HG03103 (cell line): ENCODE data around the gene DNAH6.

ENCODE experiments used
- ATAC-seq: cut with Tn5 transposase; IDR thresholded peaks from one replicate; pipeline ENCODE4 v1.9.1; 2021; ENCODE audit warnings: low read depth; ENCODE audit not compliant: unreplicated experiment

DNAH6 gene

DNA sequence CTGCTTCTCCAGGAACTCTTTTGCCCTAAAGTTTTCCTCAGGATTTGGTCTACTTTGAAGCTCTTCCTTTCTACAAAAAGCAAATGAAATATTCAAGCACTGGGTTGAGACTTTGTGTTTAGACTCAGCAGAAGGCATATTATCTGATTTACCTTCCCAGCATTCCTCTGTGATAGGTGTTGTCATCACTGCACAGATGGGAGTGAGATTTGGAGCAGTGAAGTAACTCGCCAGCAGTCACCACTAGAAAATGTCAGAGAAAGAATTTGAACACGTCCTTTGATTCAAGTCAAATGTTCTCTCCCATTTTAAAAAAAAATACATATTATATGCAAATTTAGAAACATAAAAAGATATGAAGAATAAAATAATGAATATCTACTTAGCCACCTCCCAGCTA is 112.2 kb downstream of the DNAH6 start:
- no peak for ATAC-seq

DNA sequence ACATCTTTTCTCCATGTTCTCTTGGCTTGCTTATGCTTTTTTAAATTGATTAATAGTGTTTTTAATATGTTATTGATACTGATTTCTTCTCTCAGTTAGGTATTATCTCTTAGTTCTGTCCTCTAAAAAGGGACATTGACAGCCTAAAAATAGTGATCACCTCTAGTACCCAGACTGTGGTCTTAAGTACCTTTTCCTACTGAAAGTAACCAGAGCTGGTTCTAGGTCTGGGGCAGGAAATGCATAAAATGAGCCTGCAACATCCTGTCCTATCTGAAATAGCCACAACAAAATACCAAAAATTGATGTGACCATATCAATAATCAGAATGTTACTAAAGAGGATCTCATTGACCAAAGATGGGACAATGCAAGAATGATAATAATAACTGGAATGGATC is 113.3 kb downstream of the DNAH6 start:
- ATAC-seq: no peak

DNA sequence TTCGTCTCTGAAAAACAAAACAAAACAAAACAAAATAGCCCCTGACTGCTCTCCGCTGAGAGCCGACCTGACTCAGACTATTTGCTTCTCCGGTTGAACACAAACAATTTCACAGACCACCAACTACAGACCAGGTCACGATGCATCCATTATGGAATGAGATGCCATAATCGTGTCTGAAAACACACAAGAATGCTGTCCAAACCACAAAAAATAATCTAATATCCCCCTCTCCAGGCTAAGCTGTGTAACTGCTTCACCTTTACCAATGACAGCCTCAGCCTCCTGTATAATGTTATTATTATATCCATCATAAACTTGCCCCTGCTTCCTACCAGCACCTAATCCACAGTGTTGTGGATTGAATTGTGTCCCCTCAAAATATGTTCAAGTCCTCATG is 114.7 kb downstream of the DNAH6 start:
- ATAC-seq: no peak

DNA sequence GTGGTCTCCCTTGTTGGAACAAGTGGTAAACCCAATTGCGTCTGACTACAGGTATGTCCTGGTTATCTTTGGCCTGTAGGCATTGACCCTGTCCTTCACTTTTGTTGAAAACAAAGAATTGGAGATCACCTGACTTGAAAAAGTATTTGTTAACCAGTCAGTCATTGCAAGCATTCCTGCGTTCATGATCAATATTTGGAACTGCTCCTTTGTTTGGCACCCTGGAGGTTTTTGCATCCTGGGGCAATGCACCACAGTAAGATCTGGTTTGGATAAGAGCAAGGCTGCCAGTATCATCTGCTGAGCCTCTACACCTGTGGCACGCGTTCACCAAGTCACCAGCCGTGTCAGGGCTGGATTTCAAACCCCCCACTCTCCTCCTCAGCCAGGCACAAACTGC is 115.7 kb downstream of the DNAH6 start:
- ATAC-seq: no peak

DNA sequence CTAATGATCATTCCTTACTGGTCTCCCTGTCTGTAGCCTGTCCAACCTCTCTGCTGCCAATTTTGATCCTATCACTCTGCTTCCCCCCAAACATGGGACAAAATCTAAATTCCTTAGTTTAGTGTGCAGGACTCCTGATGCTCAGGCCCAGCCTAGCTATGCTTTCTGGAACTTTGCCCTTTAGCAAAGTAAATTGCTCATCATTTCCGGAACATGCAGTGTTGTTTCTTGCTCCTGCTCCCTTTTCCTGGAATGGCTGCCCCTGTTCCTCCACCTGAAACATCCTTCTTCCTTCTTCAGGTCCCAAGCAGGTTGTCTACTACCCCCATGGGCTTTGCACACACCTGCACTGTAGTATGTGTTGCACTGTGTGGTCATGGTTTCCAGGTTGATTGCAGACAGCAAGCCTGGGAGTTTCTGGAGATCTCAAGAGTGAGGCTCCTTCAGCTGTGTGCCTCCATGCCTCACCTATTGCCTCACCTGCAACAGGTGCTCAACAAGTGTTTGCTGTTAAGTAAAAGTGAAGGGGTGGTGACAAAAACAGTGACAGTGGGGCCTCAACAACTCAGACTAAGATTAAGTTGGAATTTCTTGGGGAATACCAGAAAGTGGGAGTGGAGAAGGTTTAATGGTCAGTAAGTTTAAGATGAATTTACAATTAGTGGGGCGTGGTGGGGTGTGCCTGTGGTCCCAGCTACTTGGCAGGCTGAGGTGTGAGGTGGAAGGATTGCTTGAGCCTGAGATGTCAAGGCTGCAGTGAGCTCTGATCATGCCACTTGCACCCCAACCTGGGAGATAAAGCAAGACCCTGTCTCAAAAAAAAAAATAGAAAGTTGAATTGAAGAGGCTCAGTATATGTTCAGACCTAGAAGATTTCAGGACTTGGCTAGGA is 120.0 kb downstream of the DNAH6 start:
- ATAC-seq: no peak

DNA sequence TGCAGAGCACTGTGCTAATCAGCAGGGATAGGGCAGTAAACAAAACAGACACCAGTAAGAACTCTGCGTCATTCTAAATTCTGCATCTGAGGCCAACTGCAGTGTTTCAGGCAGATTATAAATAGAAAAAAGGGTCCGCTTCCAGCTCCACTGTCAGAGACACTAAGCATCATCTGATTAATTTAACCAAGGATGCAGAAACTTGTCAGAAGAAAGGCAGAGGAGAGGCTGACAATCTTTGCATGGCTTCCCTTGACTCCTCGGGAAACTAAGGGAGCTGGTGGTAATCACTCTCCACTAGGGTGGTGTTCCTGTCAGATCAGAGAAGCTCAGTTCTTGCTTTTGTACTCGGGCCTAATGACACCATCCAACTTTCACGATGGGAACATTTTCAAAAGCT is 123.5 kb downstream of the DNAH6 start:
- no peak for ATAC-seq

DNA sequence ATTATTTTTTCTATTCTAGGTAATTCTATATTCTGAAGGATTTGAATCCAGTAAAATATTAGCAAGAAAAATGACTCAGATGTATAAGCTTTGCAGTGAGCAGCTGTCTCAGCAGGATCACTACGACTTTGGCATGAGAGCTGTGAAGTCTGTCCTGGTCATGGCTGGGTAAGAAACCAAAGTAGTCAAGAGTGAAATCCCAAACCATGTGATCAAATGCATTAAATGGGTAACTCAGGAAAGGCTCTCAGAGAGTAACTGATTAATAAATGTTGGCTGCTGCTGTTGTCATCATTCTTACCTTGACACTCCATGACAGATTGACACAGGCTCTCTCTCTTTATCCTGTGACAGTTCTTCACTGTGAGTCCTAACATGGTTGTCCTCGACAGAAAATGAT is 124.1 kb downstream of the DNAH6 start:
- no peak for ATAC-seq

DNA sequence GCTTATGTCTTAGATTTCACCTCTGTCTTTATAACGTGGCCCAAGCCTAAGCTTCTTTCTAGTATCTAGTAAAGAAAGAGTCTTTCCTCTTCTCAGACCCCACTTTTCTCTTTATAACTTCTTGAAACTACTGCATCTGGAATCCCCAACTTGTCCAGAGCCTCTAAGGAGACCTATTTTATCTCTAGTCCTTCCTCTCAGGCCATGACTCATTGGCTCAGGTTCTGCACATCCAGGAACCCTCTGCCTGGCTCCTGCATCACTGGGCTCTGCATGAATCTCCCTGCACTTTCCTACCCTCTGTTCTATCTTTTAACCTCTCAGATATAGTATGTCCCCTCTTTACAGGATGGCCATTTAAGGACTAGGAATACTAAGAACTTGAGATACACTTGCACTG is 124.7 kb downstream of the DNAH6 start:
- ATAC-seq: no peak

DNA sequence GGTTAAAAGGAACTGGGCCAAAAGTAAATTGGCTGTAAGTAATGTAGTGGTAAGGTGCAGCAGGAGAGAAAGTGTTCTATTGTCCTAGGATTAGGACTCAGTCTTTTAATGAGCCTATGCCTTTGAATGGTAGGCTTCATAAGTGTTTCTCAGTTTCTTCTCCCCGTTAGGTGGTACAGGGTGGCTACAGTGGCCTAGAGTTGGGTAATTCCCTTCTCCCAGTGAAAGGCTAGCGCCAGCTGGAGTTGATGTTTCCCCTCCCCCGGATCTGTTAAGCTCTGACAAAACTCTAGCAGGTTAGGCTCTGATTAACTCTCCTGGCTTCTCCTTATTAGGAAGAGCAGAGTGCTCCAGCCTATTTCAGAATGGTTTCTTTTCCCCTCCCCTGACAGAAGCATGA is 127.7 kb downstream of the DNAH6 start:
- ATAC-seq: no peak

DNA sequence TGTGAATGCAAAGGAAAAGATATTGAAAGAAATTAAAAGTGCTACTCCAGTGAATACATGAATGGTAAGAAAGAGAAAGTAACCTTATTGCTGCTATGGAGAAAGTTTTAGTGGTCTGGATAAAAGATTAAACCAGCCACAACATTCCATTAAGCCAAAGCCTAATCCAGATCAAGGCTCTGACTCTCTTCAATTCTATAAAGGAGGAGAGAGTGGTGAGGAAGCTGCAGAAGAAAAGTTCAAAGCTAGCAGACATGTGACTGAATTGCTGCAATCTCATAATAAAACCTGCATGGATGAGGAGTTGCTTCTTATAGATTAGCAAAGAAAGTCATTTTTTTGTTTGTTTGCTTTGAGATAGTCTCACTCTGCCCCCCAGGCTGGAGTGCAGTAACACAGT is 130.2 kb downstream of the DNAH6 start:
- no peak for ATAC-seq

DNA sequence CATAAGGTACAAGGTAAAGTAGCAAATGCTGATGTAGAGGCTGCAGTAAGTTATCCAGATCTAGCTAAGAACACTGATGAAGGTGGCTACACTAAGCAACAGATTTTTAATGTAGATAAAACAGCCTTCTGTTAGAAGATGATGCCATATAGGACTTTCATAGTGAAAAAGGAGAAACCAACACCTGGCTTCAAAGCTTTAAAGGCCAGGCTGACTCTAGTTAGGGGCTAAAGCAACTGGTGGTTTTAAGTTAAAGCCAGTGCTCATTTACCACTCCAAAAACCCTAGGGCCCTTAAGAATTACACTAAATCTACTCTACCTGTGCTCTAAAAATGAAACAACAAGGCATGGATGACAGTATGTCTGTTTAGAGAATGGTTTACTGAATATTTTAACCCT is 131.0 kb downstream of the DNAH6 start:
- ATAC-seq: no peak

DNA sequence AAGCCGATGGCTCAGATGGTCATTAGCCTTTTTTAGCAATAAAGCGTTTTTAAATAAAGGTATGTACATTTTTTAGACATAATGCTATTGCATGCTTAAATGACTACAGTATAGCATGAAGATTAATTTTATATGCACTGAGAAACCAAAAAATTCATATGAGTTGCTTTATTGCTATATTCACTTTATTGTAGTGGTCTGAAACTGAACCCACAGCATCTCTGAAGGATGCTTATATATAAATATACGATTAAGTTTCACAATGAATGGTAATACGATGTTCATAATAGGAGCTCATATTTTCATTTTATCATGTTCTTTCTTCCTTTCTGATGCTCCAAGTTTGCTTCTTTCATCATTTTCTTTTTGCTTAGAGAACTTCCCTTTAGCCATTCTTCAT is 132.8 kb downstream of the DNAH6 start:
- ATAC-seq: no peak

DNA sequence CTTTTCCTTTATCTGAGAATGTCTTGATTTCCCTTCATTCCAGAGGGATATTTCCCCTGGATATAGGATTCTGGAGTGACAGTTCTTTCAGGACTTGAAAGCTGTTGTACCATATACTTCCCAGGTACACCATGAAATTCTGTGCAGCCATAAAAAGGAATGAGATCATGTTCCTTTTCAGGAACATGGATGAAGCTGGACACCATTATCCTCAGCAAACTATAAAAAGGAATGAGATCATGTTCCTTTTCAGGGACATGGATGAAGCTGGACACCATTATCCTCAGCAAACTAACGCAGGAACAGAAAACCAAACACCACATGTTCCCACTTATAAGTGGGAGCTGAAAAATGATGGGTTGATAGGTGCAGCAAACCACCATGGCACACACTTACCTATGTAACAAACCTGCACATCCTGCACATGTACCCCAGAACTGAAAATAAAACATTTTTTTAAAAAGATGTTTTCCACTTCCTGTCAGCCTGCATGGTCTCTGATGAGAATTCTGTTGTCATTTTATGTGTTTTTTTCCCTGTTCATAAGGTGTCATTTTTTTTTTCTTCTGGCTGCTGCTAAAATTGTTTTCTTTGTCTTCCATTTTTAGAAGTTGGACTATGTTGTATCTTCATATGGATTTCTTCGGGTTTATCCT is 133.3 kb downstream of the DNAH6 start:
- ATAC-seq: no peak

DNA sequence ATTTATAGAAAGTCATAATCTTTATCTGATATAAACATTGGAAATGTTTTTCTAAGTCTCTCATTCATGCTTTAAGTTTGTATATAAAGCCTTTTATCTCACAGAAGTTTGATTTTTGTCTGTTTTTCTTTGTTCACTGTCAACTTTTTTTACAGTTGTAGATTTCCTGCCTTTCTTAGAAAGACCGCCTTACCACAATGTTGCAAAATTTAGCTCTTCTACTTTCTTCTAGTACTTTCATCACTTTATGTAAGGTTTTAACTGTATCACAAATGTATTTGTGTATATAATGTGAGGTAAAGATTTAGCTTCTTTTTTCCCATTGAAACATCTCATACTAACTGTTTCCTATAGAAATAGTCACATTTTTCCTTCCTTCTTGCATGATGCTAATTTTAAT is 136.1 kb downstream of the DNAH6 start:
- no peak for ATAC-seq

DNA sequence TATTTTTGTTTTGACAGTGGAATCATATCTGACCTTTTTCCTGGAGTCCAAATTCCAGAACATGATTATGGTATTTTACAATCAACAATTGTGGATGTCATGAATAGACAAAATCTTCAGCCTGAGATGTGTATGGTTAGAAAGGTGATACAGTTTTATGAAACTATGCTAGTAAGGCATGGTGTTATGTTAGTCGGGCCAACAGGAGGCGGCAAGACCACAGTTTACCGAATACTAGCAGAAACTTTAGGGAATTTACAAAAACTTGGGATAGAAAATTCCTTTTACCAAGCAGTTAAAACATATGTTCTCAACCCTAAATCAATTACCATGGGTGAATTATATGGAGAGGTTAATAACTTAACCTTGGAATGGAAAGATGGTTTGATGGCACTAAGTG is 137.0 kb downstream of the DNAH6 start:
- no peak for ATAC-seq

DNA sequence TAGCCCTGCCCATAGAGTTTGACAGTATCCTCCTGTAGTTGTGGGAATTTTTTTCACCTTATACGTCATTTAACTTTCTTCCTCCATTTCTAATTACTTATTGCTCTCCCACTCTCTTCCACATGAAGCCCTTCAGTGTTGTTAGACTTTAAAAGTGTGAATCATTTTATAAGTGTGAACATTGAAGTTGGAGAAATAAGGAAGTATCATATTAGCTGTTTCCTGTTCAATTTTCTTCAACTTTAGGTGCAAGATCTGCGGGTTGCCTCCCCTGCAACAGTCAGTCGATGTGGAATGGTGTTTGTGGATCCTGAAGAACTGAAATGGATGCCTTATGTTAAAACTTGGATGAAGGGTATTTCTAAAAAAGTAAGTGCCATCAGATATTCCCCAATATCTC is 138.1 kb downstream of the DNAH6 start:
- ATAC-seq: no peak

DNA sequence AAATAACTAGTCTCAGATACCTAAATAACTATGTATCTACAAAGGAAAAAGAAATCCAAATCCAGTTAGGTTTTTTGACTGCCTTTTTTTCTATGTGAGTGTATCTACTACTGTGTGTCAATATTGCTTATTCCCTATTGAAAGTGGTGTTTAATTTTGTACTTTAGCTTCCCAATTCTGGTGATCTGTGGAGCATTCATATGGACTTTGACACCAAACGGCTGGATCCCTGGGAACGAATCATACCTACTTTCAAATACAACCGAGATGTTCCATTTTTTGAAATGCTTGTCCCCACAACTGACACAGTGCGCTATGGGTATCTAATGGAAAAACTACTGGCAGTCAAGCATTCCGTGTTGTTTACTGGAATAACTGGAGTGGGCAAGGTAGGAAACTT is 152.8 kb downstream of the DNAH6 start:
- no peak for ATAC-seq

DNA sequence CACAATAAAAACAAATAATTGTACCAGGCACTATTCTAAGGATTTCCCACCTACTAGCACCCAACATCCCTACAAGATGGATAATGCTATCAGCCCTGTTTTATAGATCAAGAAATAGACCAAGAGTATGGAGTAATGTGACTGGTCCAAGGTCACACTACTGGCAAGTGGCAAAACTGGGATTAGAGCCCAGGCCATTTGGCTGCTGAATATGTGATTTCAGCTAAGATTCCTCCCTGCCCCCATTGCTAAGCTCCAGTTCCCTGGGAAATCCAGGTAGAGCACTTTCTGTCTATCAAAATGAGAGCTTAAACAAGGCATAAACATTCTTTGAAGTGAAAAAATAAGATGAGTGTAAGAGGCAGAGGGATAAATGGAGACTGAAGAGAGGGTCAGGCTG is 157.8 kb downstream of the DNAH6 start:
- ATAC-seq: no peak

DNA sequence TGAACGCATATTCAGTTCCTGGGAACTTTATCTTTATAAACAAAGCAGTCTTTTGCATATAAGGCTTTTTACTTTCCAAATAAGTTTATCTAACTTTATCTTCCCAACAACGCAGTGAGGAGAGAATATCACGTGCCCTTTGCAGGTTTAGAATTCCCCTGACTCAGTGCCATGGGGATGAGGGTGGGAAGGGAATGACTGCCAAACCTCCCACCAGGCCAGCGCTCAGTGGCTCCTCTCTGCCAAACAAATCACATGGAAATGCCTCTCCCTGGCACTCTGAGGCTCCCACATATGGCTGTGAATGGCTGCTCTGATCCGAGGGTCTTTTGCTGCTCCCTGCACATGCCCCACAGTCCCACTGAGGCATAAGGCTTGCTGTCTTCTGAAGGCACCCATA is 158.3 kb downstream of the DNAH6 start:
- ATAC-seq: no peak

DNA sequence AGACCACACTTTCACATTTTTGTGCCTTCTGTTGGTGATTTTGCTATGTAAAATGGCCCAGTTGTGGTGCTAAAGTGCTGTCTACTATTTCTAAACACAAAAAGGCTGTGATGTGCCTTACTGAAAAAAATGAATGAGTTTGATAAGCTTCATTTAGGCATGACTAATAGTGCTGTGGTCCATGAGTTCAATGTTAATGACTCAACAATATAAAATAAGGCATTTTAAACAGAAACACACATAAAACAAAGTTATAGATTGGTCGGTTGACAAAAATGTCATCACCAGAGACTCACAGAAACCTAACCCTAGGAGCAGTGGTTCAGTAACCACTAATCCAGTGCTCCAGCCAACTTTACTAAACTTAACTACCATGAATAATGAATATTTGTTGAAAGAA is 160.0 kb downstream of the DNAH6 start:
- no peak for ATAC-seq

DNA sequence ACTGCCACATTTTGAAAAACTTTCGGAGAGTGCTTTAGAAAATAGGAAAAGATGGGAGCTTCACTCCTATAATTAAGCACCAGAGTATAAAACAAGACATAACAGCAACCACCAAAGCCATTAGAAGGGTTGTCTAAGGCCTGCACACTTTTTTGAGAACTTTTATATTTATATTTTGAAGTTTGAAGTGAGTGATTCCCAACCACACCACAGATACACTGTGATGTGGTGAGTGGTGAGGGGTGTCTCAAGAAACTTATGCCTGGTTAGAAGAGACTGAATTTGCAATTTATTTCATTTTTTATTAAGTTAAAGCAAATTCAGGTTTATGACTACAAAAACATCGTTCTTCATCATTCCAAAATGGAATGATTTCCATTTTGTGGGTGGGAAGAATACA is 161.9 kb downstream of the DNAH6 start:
- ATAC-seq: no peak

DNA sequence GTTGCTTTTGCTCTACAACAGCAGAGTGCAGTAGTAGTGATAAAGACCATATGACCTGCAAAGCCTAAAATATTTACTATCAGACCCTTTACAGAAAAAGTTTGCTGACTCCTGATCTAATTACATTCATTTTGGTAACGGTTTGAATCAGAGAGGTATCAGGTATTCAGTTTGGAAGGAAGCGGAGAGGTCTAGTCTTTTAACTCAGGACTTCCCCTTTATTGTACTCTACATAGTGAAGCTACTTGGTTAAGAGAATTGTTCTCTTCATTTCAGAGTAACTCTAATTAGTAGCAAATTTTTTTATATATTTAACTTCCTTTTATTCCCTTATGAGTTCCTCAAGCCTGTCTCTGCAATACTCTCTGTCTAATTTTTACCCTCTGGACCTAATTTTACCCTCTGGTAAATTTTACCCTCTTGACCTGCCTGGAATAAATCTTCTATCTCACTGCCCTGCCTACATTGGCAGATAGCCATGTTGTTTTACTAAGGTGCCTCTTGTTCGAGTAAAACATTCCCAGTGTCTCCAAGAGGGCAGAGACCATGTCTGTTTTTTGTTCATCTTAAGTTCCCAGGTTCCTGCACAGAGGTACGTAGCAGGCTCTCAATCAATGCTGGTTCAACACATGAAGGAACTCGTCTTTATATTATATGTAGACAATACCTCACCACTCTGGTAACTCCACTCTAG is 170.6 kb downstream of the DNAH6 start:
- ATAC-seq: no peak
